SIG-M5 treated with dmso at 0.1 percent for 504 hours (cell line): ENCODE measurements around the gene MTMR3.
"Not testable (repeated sequence)": the region's sequence is repeated elsewhere in the genome, so short reads cannot be mapped to it uniquely, and the experiment has no call there.

Experiments used
- DNase-seq: peaks from one replicate; lab custom pipeline; 2025; ENCODE audit not compliant: unreplicated experiment; lab: John Stamatoyannopoulos, UW

The MTMR3 gene

GRCh38 chr22:30045901-30046715, 163.1 kb downstream of the MTMR3 start:
- no peak for DNase-seq

GRCh38 chr22:30046716-30047363, 163.9 kb downstream of the MTMR3 start:
- no peak for DNase-seq

- peak; percentile 77 for DNase-seq
Observed at GRCh38 chr22:30047364-30047738, 164.4 kb downstream of the MTMR3 start.

- no peak for DNase-seq
Observed at GRCh38 chr22:30048681-30049080, 165.7 kb downstream of the MTMR3 start.

GRCh38 chr22:30054067-30054763, 171.2 kb downstream of the MTMR3 start:
- DNase-seq: no peak

- no peak for DNase-seq
Observed at GRCh38 chr22:30054764-30055069, 171.7 kb downstream of the MTMR3 start.

- no peak for DNase-seq
Observed at GRCh38 chr22:30056015-30056414, 173.0 kb downstream of the MTMR3 start.

- no peak for DNase-seq
Observed at GRCh38 chr22:30057375-30057774, 174.4 kb downstream of the MTMR3 start.

GRCh38 chr22:30059346-30060020, 176.5 kb downstream of the MTMR3 start:
- not testable (repeated sequence) for DNase-seq

GRCh38 chr22:30061094-30061493, 178.1 kb downstream of the MTMR3 start:
- DNase-seq: not testable (repeated sequence)

GRCh38 chr22:30062259-30062658, 179.3 kb downstream of the MTMR3 start:
- DNase-seq: no peak

- DNase-seq: no peak
Observed at GRCh38 chr22:30062950-30063349, 180.0 kb downstream of the MTMR3 start.

- no peak for DNase-seq
Observed at GRCh38 chr22:30064172-30064571, 181.2 kb downstream of the MTMR3 start.

GRCh38 chr22:30073743-30074142, 190.8 kb downstream of the MTMR3 start:
- no peak for DNase-seq

GRCh38 chr22:30074147-30074546, 191.2 kb downstream of the MTMR3 start:
- no peak for DNase-seq

- no peak for DNase-seq
Observed at GRCh38 chr22:30074994-30075393, 192.0 kb downstream of the MTMR3 start.

- DNase-seq: no peak
Observed at GRCh38 chr22:30077279-30077880, 194.4 kb downstream of the MTMR3 start.

- DNase-seq: no peak
Observed at GRCh38 chr22:30078320-30079311, 195.6 kb downstream of the MTMR3 start.

- no peak for DNase-seq
Observed at GRCh38 chr22:30079952-30080533, 197.1 kb downstream of the MTMR3 start, which contains the start of gene HORMAD2. HORMAD2 (plus strand) TSS chr22:30080464; CDS start chr22:30093953, 13,489 bp downstream.
